Transverse colon (tissue), 4 donors: ENCODE results near the gene NCK2.

Experiments used
- CTCF ChIP-seq, 5 experiments: fragments of 200-600 bp in 3 of 5; fragments of 450-650 bp in 2 of 5; sonication (generic) in 3 of 5; IDR thresholded peaks; 1 replicate in 2 of 5; 2 replicates in 3 of 5; pipeline ENCODE4 v1.5.1; 2016 to 2017; ENCODE audit warnings: antibody characterized with exemption in 5 of 5, inconsistent platforms in 3 of 5, mild to moderate bottlenecking in 2 of 5, moderate library complexity in 1 of 5
- POLR2AphosphoS5 ChIP-seq, 3 donors: sonication (generic); formaldehyde crosslinking; IDR thresholded peaks; one replicate each; pipeline ENCODE4 v1.6.1; 2016; ENCODE audit warnings: antibody characterized with exemption in 3 of 3

- TF ChIP-seq CTCF (IDR thresholded peaks at IDR 0.05) (no peak), POLR2AphosphoS5 (IDR thresholded peaks at IDR 0.05) (no peak)
Observed at GRCh38 chr2:105794926-105795574, 50.3 kb downstream of the NCK2 start.
